ENCODE data around the gene IL17RD.

The IL17RD gene

GRCh38 chr3:57062101-57062631 is 103.0 kb downstream of the IL17RD start:
- no peak overlapping the region for H3K27ac ChIP-seq
- TF ChIP-seq, protein P1, sequence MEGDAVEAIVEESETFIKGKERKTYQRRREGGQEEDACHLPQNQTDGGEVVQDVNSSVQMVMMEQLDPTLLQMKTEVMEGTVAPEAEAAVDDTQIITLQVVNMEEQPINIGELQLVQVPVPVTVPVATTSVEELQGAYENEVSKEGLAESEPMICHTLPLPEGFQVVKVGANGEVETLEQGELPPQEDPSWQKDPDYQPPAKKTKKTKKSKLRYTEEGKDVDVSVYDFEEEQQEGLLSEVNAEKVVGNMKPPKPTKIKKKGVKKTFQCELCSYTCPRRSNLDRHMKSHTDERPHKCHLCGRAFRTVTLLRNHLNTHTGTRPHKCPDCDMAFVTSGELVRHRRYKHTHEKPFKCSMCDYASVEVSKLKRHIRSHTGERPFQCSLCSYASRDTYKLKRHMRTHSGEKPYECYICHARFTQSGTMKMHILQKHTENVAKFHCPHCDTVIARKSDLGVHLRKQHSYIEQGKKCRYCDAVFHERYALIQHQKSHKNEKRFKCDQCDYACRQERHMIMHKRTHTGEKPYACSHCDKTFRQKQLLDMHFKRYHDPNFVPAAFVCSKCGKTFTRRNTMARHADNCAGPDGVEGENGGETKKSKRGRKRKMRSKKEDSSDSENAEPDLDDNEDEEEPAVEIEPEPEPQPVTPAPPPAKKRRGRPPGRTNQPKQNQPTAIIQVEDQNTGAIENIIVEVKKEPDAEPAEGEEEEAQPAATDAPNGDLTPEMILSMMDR (IDR thresholded peaks at IDR 0.05; ENCODE audit: low read depth, low read length, missing control alignments), result no peak
- no peak overlapping the region for H3K4me3 ChIP-seq (ENCODE audit: low read depth, low read length)
- in situ Hi-C loops (cut with HindIII; ENCODE audit: low pct_ligation_motif_present, low sequenced_read_pairs), result no loop called here
- H3K36me3 ChIP-seq (replicated peaks), result no peaks in the 10 kb centered on the region
- no peaks in the 10 kb centered on the region for H3K27me3 ChIP-seq (replicated peaks)
- DNase-seq, result no peak

GRCh38 chr3:57061556-57061955 is 103.6 kb downstream of the IL17RD start:
- no peak for DNase-seq
- TF ChIP-seq, protein P1 (IDR thresholded peaks at IDR 0.05; ENCODE audit: low read depth, low read length, missing control alignments), result no peak
- Histone ChIP-seq H3K4me3 (ENCODE audit: low read depth, low read length) (no peak overlapping the region), H3K36me3 (replicated peaks) (no peaks in the 10 kb centered on the region), H3K27me3 (replicated peaks) (no peaks in the 10 kb centered on the region), H3K27ac (no peak overlapping the region)
- in situ Hi-C loops (cut with HindIII; ENCODE audit: low pct_ligation_motif_present, low sequenced_read_pairs), result no loop called here

DNA sequence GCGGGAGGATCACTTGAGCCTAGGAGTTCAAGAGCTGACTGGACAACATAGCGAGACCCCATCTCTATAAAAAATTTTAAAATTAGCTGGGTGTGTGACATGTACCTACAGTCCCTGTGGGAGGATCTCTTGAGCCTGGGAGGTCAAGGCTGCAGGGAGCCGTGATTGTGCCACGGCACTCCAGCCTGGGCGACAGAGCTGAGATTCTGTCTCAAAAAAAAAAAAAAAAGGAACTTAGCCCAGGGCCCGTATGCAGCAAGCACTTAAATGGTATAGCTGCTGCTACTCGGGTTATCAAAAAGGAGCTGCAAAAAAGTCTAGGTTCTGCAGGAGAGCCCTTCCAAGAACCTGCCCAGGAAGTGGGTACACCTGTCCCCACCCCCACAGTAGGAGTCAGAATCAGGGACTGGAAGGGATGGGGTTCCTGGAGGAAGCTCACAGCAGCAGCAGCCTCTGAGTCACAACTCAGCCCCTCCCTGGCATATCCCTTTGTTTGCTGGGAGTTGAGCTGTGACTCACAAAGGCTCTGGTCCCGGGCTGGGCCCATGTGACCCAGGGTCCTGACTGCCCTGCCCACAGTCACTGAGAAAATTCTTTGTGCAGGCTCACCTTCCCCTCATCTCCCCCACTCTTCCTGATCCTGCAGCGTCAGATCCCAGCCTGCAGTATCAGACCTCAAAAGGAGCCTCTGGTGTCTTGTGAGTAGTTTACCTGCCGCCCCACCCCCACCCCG is 104.9 kb downstream of the IL17RD start, which contains the start of gene SPATA12:
Gene SPATA12 (plus strand): TSS at position 576 of the 733 bp plus-strand sequence. CDS start 13,031 bp downstream, outside the sequence.
- TF ChIP-seq, protein P1 (IDR thresholded peaks at IDR 0.05; ENCODE audit: low read depth, low read length, missing control alignments), result no peak
- DNase-seq, result peak; percentile 89
- in situ Hi-C loops (cut with HindIII; ENCODE audit: low pct_ligation_motif_present, low sequenced_read_pairs), result no loop called here
- no peak within 1 kb of the TSS for H3K4me3 ChIP-seq (ENCODE audit: low read depth, low read length)
- H3K36me3 ChIP-seq (replicated peaks), result no peaks in the 10 kb centered on the region
- no peaks in the 10 kb centered on the region for H3K27me3 ChIP-seq (replicated peaks)
- peak within 1 kb of the TSS; percentile 29 for H3K27ac ChIP-seq

GRCh38 chr3:57059411-57059810 is 105.7 kb downstream of the IL17RD start:
- Histone ChIP-seq H3K27me3 (replicated peaks) (no peaks in the 10 kb centered on the region), H3K27ac (no peak overlapping the region), H3K36me3 (replicated peaks) (no peaks in the 10 kb centered on the region), H3K4me3 (ENCODE audit: low read depth, low read length) (no peak overlapping the region)
- DNase-seq, result no peak
- TF ChIP-seq, protein P1 (IDR thresholded peaks at IDR 0.05; ENCODE audit: low read depth, low read length, missing control alignments), result no peak
- in situ Hi-C loops (cut with HindIII; ENCODE audit: low pct_ligation_motif_present, low sequenced_read_pairs), result no loop called here

DNA sequence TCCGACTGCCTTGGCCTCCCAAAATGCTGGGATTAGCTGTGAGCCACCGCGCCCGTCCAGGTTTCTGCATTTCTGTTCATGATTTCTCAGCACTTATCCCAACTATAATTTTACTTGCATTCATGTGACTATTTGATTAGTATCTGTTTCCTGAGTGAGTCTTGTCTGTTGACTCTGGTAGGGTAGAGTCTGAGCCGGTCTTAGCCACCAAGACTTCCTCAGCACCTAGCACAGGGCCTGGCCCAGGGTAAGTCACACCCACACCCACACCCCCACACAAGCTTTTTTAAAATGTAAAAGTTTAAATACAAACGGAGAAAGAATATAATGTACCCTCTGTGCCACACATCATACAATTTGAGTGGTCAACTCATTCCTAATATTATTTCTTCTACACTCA is 107.8 kb downstream of the IL17RD start:
- Histone ChIP-seq H3K27ac (no peak overlapping the region), H3K36me3 (replicated peaks) (no peaks in the 10 kb centered on the region), H3K27me3 (replicated peaks) (no peaks in the 10 kb centered on the region), H3K4me3 (ENCODE audit: low read depth, low read length) (no peak overlapping the region)
- in situ Hi-C loops (cut with HindIII; ENCODE audit: low pct_ligation_motif_present, low sequenced_read_pairs), result no loop called here
- no peak for DNase-seq
- TF ChIP-seq, protein P1 (IDR thresholded peaks at IDR 0.05; ENCODE audit: low read depth, low read length, missing control alignments), result no peak

All from brain microvascular endothelial cell (primary cell).